Neural progenitor cell (in vitro differentiated cells): Measurements from ENCODE around the gene CCDC91. TPM values are rescaled to one million over a fixed set of nuclear protein-coding genes. Genes with fewer than 3 reads are reported as not detected.

Experiments used
- DNase-seq: peaks from one replicate; pipeline ENCODE4 v3.0.0-alpha.2; 2016; ENCODE audit warnings: low spot score
- H2AFZ ChIP-seq: fragments of 200-600 bp; sonication (generic); replicated peaks from 2 replicates; pipeline ENCODE4 v1.6.1; 2016; ENCODE audit warnings: antibody characterized with exemption
- H3F3A ChIP-seq: fragments of 200-600 bp; sonication (generic); 2 replicates; pipeline ENCODE4 v1.6.1; 2016; ENCODE audit warnings: antibody characterized with exemption, low read depth
- H3K27ac ChIP-seq: fragments of 200-600 bp; sonication (generic); 2 replicates; pipeline ENCODE4 v1.5.1; 2016; ENCODE audit warnings: mild to moderate bottlenecking
- H3K27me3 ChIP-seq: fragments of 200-600 bp; sonication (generic); 2 replicates; pipeline ENCODE4 v1.6.1; 2016; ENCODE audit warnings: mild to moderate bottlenecking, moderate library complexity
- H3K36me3 ChIP-seq: fragments of 200-600 bp; sonication (generic); 2 replicates; pipeline ENCODE4 v1.5.1; 2016
- H3K4me1 ChIP-seq: fragments of 200-600 bp; sonication (generic); 2 replicates; pipeline ENCODE4 v1.6.1; 2016; ENCODE audit warnings: mixed run types
- H3K4me2 ChIP-seq: fragments of 200-600 bp; sonication (generic); 2 replicates; pipeline ENCODE4 v1.6.1; 2016
- H3K4me3 ChIP-seq: fragments of 200-600 bp; sonication (generic); 2 replicates; pipeline ENCODE4 v1.5.1; 2016
- H3K79me2 ChIP-seq: fragments of 200-600 bp; sonication (generic); 2 replicates; pipeline ENCODE4 v1.6.1; 2016; ENCODE audit warnings: low read depth
- H3K9ac ChIP-seq: fragments of 200-600 bp; sonication (generic); 2 replicates; pipeline ENCODE4 v1.6.1; 2016
- H3K9me3 ChIP-seq: fragments of 200-600 bp; sonication (generic); 2 replicates; pipeline ENCODE4 v1.5.1; 2016; ENCODE audit warnings: low read depth
- H4K20me1 ChIP-seq: fragments of 200-600 bp; sonication (generic); 2 replicates; pipeline ENCODE4 v1.6.1; 2016; ENCODE audit warnings: low read depth
- H3K27ac Mint-ChIP-seq: 3 replicates; pipeline ENCODE4 v1.8.0; 2021; ENCODE audit warnings: mixed read lengths
- H3K27me3 Mint-ChIP-seq: 2 replicates; pipeline ENCODE4 v1.8.0; 2022; ENCODE audit warnings: low read depth, mild to moderate bottlenecking, inconsistent platforms, moderate library complexity, mixed read lengths; ENCODE audit not compliant: insufficient read depth
- H3K36me3 Mint-ChIP-seq: 3 replicates; pipeline ENCODE4 v1.8.0; 2021; ENCODE audit warnings: mixed read lengths
- H3K4me1 Mint-ChIP-seq: 3 replicates; pipeline ENCODE4 v1.8.0; 2021; ENCODE audit warnings: mixed read lengths
- H3K4me3 Mint-ChIP-seq: 3 replicates; pipeline ENCODE4 v1.8.0; 2021; ENCODE audit warnings: mild to moderate bottlenecking, moderate library complexity, mixed read lengths
- H3K9me3 Mint-ChIP-seq: 3 replicates; pipeline ENCODE4 v1.8.0; 2020; ENCODE audit warnings: mixed read lengths
- EZH2 ChIP-seq: fragments of 200-600 bp; sonication (generic); IDR thresholded peaks from 2 replicates; pipeline ENCODE4 v1.6.1; 2017; ENCODE audit warnings: antibody characterized with exemption, mild to moderate bottlenecking, moderate library complexity
- EZH2phosphoT487 ChIP-seq: fragments of 200-600 bp; sonication (generic); IDR thresholded peaks from 2 replicates; pipeline ENCODE4 v1.6.1; 2017; ENCODE audit warnings: antibody characterized with exemption
- total RNA-seq: library from RNA; depleted of rRNA; stranded (reverse); fragments of >200 nt; gene quantifications from 2 replicates; pipeline ENCODE4 v1.2.3, GENCODE V29; 2015; ENCODE audit warnings: low replicate concordance
- TF ChIP-seq, protein P1 (sequence below): fragments of 200-600 bp; sonication (generic); IDR thresholded peaks from 2 replicates; pipeline ENCODE4 v1.5.1; 2017; ENCODE audit warnings: antibody characterized with exemption, mild to moderate bottlenecking

CCDC91 gene
- total RNA-seq, 1 donor from 2014 or later: 35.8 TPM

DNA sequence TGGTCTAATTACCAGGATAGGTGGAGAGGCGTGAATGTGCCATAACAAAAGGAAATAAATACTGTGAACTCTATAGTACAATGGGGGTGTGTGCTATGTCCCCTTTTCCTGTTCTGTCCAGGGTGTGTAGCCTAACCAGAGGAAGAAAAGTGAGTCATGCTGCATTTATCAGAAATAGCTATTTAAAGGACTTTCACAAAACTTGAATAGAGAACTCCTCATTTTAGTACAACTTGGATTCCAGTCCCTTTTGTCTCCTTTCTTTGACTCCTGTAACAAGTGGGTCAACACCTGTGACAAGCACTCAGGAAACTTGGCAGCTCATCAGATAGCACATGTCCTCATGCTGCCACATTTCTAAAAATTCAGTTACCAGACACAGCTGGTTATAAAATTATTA lies 123.4 kb downstream of the CCDC91 start:
- Mint-ChIP-seq H3K9me3 (peaks cover 2% of the 10 kb centered on the region), H3K4me1 (no peaks in the 10 kb centered on the region), H3K4me3 (no peak overlapping the region), H3K36me3 (peaks cover 3% of the 10 kb centered on the region), H3K27me3 (no peaks in the 10 kb centered on the region), H3K27ac (no peak overlapping the region)
- no peak overlapping the region for H3K4me3 ChIP-seq
- H4K20me1 ChIP-seq: no peaks in the 10 kb centered on the region
- H3K79me2 ChIP-seq: no peaks in the 10 kb centered on the region
- H3K4me1 ChIP-seq: peaks cover 13% of the 10 kb centered on the region
- TF ChIP-seq EZH2 (no peak), EZH2phosphoT487 (no peak)
- TF ChIP-seq, protein P1, sequence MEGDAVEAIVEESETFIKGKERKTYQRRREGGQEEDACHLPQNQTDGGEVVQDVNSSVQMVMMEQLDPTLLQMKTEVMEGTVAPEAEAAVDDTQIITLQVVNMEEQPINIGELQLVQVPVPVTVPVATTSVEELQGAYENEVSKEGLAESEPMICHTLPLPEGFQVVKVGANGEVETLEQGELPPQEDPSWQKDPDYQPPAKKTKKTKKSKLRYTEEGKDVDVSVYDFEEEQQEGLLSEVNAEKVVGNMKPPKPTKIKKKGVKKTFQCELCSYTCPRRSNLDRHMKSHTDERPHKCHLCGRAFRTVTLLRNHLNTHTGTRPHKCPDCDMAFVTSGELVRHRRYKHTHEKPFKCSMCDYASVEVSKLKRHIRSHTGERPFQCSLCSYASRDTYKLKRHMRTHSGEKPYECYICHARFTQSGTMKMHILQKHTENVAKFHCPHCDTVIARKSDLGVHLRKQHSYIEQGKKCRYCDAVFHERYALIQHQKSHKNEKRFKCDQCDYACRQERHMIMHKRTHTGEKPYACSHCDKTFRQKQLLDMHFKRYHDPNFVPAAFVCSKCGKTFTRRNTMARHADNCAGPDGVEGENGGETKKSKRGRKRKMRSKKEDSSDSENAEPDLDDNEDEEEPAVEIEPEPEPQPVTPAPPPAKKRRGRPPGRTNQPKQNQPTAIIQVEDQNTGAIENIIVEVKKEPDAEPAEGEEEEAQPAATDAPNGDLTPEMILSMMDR: no peak
- H3K36me3 ChIP-seq: peaks cover 9% of the 10 kb centered on the region
- no peak overlapping the region for H2AFZ ChIP-seq
- peaks cover 5% of the 10 kb centered on the region for H3F3A ChIP-seq
- H3K27me3 ChIP-seq: no peaks in the 10 kb centered on the region
- no peak overlapping the region for H3K27ac ChIP-seq
- no peak for DNase-seq
- peaks cover 5% of the 10 kb centered on the region for H3K9me3 ChIP-seq
- no peak overlapping the region for H3K4me2 ChIP-seq
- no peak overlapping the region for H3K9ac ChIP-seq

DNA sequence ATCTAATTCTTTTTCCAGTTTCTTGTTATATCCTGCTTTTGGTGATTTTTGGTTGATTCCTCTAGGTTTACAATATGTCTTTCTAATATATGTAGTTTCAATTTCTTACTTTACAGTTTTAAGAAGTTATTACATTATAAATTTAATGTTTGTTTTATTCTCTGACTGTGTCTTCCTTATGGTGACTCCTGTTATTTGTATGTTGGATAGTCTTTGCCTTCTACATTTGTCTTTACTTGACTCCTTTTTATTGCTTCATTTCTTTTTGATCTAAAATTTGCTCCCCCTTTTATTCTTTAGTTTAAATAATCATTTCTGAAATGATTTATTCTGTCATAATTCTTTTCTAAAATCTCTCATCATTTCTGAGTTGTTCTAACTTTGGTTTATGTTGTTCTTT lies 125.8 kb downstream of the CCDC91 start:
- Histone ChIP-seq H3K4me3 (no peak overlapping the region), H2AFZ (no peak overlapping the region), H3K4me2 (no peak overlapping the region), H3K9ac (no peak overlapping the region), H3K27me3 (no peaks in the 10 kb centered on the region), H4K20me1 (no peaks in the 10 kb centered on the region), H3K36me3 (peaks cover 9% of the 10 kb centered on the region), H3K4me1 (peaks cover 12% of the 10 kb centered on the region), H3K9me3 (peaks cover 5% of the 10 kb centered on the region), H3F3A (peaks cover 5% of the 10 kb centered on the region), H3K27ac (no peak overlapping the region), H3K79me2 (no peaks in the 10 kb centered on the region)
- Mint-ChIP-seq H3K9me3 (peaks cover 2% of the 10 kb centered on the region), H3K27me3 (no peaks in the 10 kb centered on the region), H3K4me3 (no peak overlapping the region), H3K4me1 (no peaks in the 10 kb centered on the region), H3K27ac (no peak overlapping the region), H3K36me3 (peaks cover 3% of the 10 kb centered on the region)
- DNase-seq: no peak
- TF ChIP-seq EZH2phosphoT487 (no peak), EZH2 (no peak)
- TF ChIP-seq, protein P1: no peak

DNA sequence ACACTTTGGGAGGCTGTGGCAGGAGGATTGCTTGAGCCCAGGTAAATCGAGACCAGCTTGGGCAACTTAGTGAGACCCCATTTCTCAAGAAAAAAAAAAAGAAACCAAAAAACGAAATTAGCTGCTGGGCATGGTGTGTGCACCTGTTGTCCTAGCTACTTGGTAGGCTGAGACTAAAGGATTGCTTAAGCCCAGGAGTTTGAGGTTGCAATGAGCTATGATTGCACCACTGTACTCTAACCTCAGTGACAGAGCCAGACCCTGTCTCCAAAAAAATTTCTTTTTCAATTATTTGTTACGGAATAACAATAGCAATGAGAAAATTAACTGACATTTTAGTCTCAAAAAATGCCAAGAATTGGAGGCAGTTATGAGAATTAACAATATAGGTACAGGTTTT lies 128.0 kb downstream of the CCDC91 start:
- Histone ChIP-seq H3K4me3 (no peak overlapping the region), H3K4me2 (no peak overlapping the region), H3K27ac (no peak overlapping the region), H3K9me3 (peaks cover 5% of the 10 kb centered on the region), H3K4me1 (no peaks in the 10 kb centered on the region), H3K27me3 (no peaks in the 10 kb centered on the region), H3K36me3 (peaks cover 9% of the 10 kb centered on the region), H3K9ac (no peak overlapping the region), H4K20me1 (no peaks in the 10 kb centered on the region), H2AFZ (no peak overlapping the region), H3K79me2 (no peaks in the 10 kb centered on the region), H3F3A (no peaks in the 10 kb centered on the region)
- no peaks in the 10 kb centered on the region for H3K36me3 Mint-ChIP-seq
- TF ChIP-seq EZH2 (no peak), EZH2phosphoT487 (no peak)
- TF ChIP-seq, protein P1: no peak
- no peaks in the 10 kb centered on the region for H3K4me1 Mint-ChIP-seq
- no peak overlapping the region for H3K27ac Mint-ChIP-seq
- H3K27me3 Mint-ChIP-seq: no peaks in the 10 kb centered on the region
- peaks cover 2% of the 10 kb centered on the region for H3K9me3 Mint-ChIP-seq
- H3K4me3 Mint-ChIP-seq: no peak overlapping the region
- no peak for DNase-seq

DNA sequence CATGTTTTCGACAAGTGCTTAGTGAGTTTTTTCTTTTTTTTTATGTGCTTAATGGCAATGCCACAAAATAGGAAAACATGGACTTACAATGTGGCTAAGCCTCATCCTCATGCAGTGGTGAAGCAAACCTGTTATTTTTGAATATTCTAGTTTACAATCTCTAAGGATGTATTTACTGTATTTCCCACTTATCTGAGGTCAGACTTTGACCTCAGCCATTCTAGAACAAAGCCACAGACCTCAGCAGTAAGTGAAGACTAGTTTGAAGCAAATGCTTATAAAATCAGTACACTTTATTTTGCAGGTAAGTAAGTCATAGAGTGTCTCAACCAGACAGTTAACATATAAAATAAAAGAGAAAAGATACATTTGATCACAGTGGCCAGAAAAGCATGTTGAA lies 130.1 kb downstream of the CCDC91 start:
- Histone ChIP-seq H3K9me3 (peaks cover 5% of the 10 kb centered on the region), H3K27me3 (no peaks in the 10 kb centered on the region), H3K4me2 (no peak overlapping the region), H3F3A (no peaks in the 10 kb centered on the region), H3K4me3 (no peak overlapping the region), H2AFZ (no peak overlapping the region), H4K20me1 (no peaks in the 10 kb centered on the region), H3K9ac (no peak overlapping the region), H3K79me2 (no peaks in the 10 kb centered on the region), H3K4me1 (no peaks in the 10 kb centered on the region), H3K36me3 (peaks cover 7% of the 10 kb centered on the region), H3K27ac (no peak overlapping the region)
- no peaks in the 10 kb centered on the region for H3K9me3 Mint-ChIP-seq
- DNase-seq: no peak
- H3K27me3 Mint-ChIP-seq: no peaks in the 10 kb centered on the region
- no peaks in the 10 kb centered on the region for H3K4me1 Mint-ChIP-seq
- no peak overlapping the region for H3K4me3 Mint-ChIP-seq
- H3K36me3 Mint-ChIP-seq: no peaks in the 10 kb centered on the region
- TF ChIP-seq EZH2: no peak
- TF ChIP-seq EZH2phosphoT487: no peak
- TF ChIP-seq, protein P1: no peak
- no peak overlapping the region for H3K27ac Mint-ChIP-seq
